Neural progenitor cell (in vitro differentiated cells): ENCODE results near the gene KRT33A. TPM values are rescaled to one million over a fixed set of nuclear protein-coding genes. Genes with fewer than 3 reads are reported as not detected.
A peak's percentile ranks its signal among the peaks of the same experiment; 100 is the strongest.

ENCODE experiments used
- DNase-seq: peaks from one replicate; pipeline ENCODE4 v3.0.0-alpha.2; 2016; ENCODE audit warnings: low spot score
- H2AFZ ChIP-seq: fragments of 200-600 bp; sonication (generic); replicated peaks from 2 replicates; pipeline ENCODE4 v1.6.1; 2016; ENCODE audit warnings: antibody characterized with exemption
- H3F3A ChIP-seq: fragments of 200-600 bp; sonication (generic); 2 replicates; pipeline ENCODE4 v1.6.1; 2016; ENCODE audit warnings: antibody characterized with exemption, low read depth
- H3K27ac ChIP-seq: fragments of 200-600 bp; sonication (generic); 2 replicates; pipeline ENCODE4 v1.5.1; 2016; ENCODE audit warnings: mild to moderate bottlenecking
- H3K27me3 ChIP-seq: fragments of 200-600 bp; sonication (generic); 2 replicates; pipeline ENCODE4 v1.6.1; 2016; ENCODE audit warnings: mild to moderate bottlenecking, moderate library complexity
- H3K36me3 ChIP-seq: fragments of 200-600 bp; sonication (generic); 2 replicates; pipeline ENCODE4 v1.5.1; 2016
- H3K4me1 ChIP-seq: fragments of 200-600 bp; sonication (generic); 2 replicates; pipeline ENCODE4 v1.6.1; 2016; ENCODE audit warnings: mixed run types
- H3K4me2 ChIP-seq: fragments of 200-600 bp; sonication (generic); 2 replicates; pipeline ENCODE4 v1.6.1; 2016
- H3K4me3 ChIP-seq: fragments of 200-600 bp; sonication (generic); 2 replicates; pipeline ENCODE4 v1.5.1; 2016
- H3K79me2 ChIP-seq: fragments of 200-600 bp; sonication (generic); 2 replicates; pipeline ENCODE4 v1.6.1; 2016; ENCODE audit warnings: low read depth
- H3K9ac ChIP-seq: fragments of 200-600 bp; sonication (generic); 2 replicates; pipeline ENCODE4 v1.6.1; 2016
- H3K9me3 ChIP-seq: fragments of 200-600 bp; sonication (generic); 2 replicates; pipeline ENCODE4 v1.5.1; 2016; ENCODE audit warnings: low read depth
- H4K20me1 ChIP-seq: fragments of 200-600 bp; sonication (generic); 2 replicates; pipeline ENCODE4 v1.6.1; 2016; ENCODE audit warnings: low read depth
- H3K27ac Mint-ChIP-seq: 3 replicates; pipeline ENCODE4 v1.8.0; 2021; ENCODE audit warnings: mixed read lengths
- H3K27me3 Mint-ChIP-seq: 2 replicates; pipeline ENCODE4 v1.8.0; 2022; ENCODE audit warnings: low read depth, mild to moderate bottlenecking, inconsistent platforms, moderate library complexity, mixed read lengths; ENCODE audit not compliant: insufficient read depth
- H3K36me3 Mint-ChIP-seq: 3 replicates; pipeline ENCODE4 v1.8.0; 2021; ENCODE audit warnings: mixed read lengths
- H3K4me1 Mint-ChIP-seq: 3 replicates; pipeline ENCODE4 v1.8.0; 2021; ENCODE audit warnings: mixed read lengths
- H3K4me3 Mint-ChIP-seq: 3 replicates; pipeline ENCODE4 v1.8.0; 2021; ENCODE audit warnings: mild to moderate bottlenecking, moderate library complexity, mixed read lengths
- H3K9me3 Mint-ChIP-seq: 3 replicates; pipeline ENCODE4 v1.8.0; 2020; ENCODE audit warnings: mixed read lengths
- EZH2 ChIP-seq: fragments of 200-600 bp; sonication (generic); IDR thresholded peaks from 2 replicates; pipeline ENCODE4 v1.6.1; 2017; ENCODE audit warnings: antibody characterized with exemption, mild to moderate bottlenecking, moderate library complexity
- EZH2phosphoT487 ChIP-seq: fragments of 200-600 bp; sonication (generic); IDR thresholded peaks from 2 replicates; pipeline ENCODE4 v1.6.1; 2017; ENCODE audit warnings: antibody characterized with exemption
- total RNA-seq: library from RNA; depleted of rRNA; stranded (reverse); fragments of >200 nt; gene quantifications from 2 replicates; pipeline ENCODE4 v1.2.3, GENCODE V29; 2015; ENCODE audit warnings: low replicate concordance
- TF ChIP-seq, protein P1 (sequence below): fragments of 200-600 bp; sonication (generic); IDR thresholded peaks from 2 replicates; pipeline ENCODE4 v1.5.1; 2017; ENCODE audit warnings: antibody characterized with exemption, mild to moderate bottlenecking

The KRT33A gene
- total RNA-seq, 1 donor from 2014 or later = not detected

DNA sequence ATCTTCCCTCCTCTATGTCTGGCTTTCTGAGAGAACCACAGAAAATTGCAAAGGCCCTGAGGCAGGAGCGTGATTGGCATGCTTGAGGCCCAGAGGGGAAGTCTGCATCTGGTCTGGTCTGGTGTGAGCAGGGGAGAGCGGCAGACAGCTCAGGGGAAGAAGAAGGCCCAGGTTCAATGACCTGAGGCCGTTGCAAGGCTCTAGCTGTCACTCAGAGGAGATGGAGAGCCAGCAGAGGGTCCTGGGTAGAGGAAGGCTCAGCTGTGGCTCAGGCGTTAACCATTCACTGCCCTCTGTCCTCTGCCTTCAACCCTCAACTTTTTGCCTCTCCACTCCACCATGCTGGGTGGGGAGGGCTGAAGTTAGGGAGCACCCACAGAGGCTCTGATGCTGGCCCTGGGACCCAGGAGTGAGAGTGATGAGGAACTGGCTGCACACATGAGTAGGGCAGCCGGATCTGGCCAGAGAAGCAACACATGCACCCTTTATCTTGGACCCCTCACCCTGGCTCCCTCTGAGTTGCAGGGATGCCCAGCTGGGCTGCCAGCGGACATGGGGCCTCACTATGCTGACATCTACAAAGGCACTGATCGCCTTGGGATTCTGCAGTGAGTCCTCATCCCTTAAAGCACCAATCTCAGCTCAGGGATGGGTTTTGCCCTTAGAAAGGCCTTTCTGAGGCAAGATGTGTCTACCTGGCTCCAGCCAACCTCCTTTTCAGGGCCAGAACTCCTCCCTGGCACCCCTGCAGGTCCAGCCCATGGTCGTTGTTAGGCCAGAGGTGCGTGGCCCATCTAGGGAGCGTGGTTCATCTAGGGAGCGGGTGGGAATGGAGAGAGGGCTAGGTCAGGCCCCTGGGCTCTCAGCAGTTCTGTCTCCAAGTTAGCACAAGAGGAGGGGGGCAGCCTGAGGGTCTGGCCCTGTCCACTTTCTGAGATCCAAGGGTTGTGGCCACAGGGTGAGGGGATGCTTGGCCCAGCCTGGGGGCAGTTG is 27.4 kb downstream of the KRT33A start:
- Histone ChIP-seq H3K36me3 (no peaks in the 10 kb centered on the region), H3K27me3 (no peaks in the 10 kb centered on the region), H3K4me2 (no peak overlapping the region), H3K4me3 (no peak overlapping the region), H2AFZ (no peak overlapping the region), H3K79me2 (no peaks in the 10 kb centered on the region), H3K9ac (no peak overlapping the region), H3K27ac (no peak overlapping the region), H3K4me1 (no peaks in the 10 kb centered on the region), H4K20me1 (no peaks in the 10 kb centered on the region), H3F3A (no peaks in the 10 kb centered on the region), H3K9me3 (peaks cover 10% of the 10 kb centered on the region)
- no peak for DNase-seq
- H3K27me3 Mint-ChIP-seq = peaks cover 3% of the 10 kb centered on the region
- H3K36me3 Mint-ChIP-seq = no peaks in the 10 kb centered on the region
- no peak for TF ChIP-seq EZH2
- TF ChIP-seq, protein P1, sequence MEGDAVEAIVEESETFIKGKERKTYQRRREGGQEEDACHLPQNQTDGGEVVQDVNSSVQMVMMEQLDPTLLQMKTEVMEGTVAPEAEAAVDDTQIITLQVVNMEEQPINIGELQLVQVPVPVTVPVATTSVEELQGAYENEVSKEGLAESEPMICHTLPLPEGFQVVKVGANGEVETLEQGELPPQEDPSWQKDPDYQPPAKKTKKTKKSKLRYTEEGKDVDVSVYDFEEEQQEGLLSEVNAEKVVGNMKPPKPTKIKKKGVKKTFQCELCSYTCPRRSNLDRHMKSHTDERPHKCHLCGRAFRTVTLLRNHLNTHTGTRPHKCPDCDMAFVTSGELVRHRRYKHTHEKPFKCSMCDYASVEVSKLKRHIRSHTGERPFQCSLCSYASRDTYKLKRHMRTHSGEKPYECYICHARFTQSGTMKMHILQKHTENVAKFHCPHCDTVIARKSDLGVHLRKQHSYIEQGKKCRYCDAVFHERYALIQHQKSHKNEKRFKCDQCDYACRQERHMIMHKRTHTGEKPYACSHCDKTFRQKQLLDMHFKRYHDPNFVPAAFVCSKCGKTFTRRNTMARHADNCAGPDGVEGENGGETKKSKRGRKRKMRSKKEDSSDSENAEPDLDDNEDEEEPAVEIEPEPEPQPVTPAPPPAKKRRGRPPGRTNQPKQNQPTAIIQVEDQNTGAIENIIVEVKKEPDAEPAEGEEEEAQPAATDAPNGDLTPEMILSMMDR = no peak
- no peak for TF ChIP-seq EZH2phosphoT487
- no peaks in the 10 kb centered on the region for H3K4me1 Mint-ChIP-seq
- peaks cover 4% of the 10 kb centered on the region for H3K9me3 Mint-ChIP-seq
- H3K27ac Mint-ChIP-seq = peak overlapping the region; percentile 59
- H3K4me3 Mint-ChIP-seq = no peak overlapping the region

DNA sequence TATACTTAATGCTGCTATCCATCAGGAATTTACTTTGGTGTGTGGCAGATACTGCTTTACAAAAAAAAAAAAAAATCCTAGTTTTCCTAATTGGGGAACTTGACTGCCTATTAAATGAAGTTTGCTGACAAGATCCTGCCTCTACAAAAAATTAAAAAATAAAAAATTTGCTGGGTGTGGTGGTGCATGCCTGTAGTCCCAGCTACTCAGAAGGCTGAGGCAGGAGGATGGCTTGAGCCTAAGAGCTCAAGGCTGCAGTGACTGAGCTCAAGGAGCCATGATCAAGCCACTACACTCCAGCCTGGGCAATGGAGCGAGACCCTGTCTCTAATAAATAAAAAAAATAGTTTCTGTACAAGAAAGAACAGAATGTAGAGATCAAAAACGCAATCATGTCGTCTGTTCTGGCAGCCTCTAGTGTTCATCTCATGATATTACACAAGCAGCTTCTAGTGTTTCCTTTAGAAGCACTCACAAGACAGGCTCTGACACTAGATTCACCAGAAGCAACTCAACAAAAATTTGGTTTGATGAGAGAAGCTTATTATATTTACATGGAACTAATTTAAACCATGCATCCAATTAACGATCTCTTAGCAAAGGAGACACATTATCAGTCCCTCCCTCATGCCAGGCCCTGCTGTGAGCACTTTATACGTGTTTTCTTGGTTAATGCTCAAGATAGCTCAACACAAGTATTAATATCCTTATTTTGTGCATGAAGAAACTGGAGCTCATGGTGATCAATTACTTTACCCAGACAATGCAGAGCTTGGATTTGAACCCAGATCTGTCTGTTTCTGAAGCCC is 28.3 kb downstream of the KRT33A start:
- no peak overlapping the region for H3K9ac ChIP-seq
- peaks cover 4% of the 10 kb centered on the region for H3K9me3 Mint-ChIP-seq
- no peaks in the 10 kb centered on the region for H3K4me1 ChIP-seq
- no peak overlapping the region for H3K27ac Mint-ChIP-seq
- H3K4me3 ChIP-seq = no peak overlapping the region
- H3K4me1 Mint-ChIP-seq = no peaks in the 10 kb centered on the region
- H4K20me1 ChIP-seq = no peaks in the 10 kb centered on the region
- TF ChIP-seq EZH2 = no peak
- TF ChIP-seq, protein P1 = peak; percentile 70
- no peaks in the 10 kb centered on the region for H3K79me2 ChIP-seq
- H3K36me3 ChIP-seq = no peaks in the 10 kb centered on the region
- peaks cover 3% of the 10 kb centered on the region for H3K27me3 Mint-ChIP-seq
- H3K9me3 ChIP-seq = peaks cover 10% of the 10 kb centered on the region
- no peak overlapping the region for H3K4me3 Mint-ChIP-seq
- no peaks in the 10 kb centered on the region for H3F3A ChIP-seq
- H3K36me3 Mint-ChIP-seq = no peaks in the 10 kb centered on the region
- H2AFZ ChIP-seq = peak overlapping the region; percentile 45
- H3K27me3 ChIP-seq = no peaks in the 10 kb centered on the region
- H3K4me2 ChIP-seq = no peak overlapping the region
- no peak overlapping the region for H3K27ac ChIP-seq
- DNase-seq = peak; percentile 44

DNA sequence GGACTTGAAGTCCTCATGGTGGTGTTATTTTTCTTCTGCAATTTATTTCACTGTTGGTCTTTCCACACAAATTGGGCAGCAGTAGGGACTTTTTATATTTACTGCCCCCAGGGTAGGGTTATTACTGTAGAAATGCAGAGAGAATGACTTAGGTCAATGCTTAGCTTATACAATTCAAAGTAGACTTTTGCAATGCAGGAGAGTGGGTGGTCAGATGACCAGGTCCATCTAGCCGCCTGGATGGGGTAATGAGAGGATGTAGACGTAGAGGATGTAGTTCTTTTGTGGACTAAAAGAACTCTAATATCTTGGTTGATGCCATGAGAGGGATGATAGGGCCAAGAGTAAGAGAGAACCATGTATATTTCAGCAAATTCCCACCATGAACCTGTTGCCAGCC is 32.4 kb downstream of the KRT33A start:
- no peak overlapping the region for H3K4me3 Mint-ChIP-seq
- Histone ChIP-seq H3K4me1 (no peaks in the 10 kb centered on the region), H4K20me1 (no peaks in the 10 kb centered on the region), H3K27ac (no peak overlapping the region), H3K4me3 (no peak overlapping the region), H3K79me2 (no peaks in the 10 kb centered on the region), H3K36me3 (no peaks in the 10 kb centered on the region), H3K9me3 (peaks cover 10% of the 10 kb centered on the region), H2AFZ (no peak overlapping the region), H3K27me3 (no peaks in the 10 kb centered on the region), H3F3A (no peaks in the 10 kb centered on the region), H3K4me2 (no peak overlapping the region), H3K9ac (no peak overlapping the region)
- H3K36me3 Mint-ChIP-seq = no peaks in the 10 kb centered on the region
- H3K27ac Mint-ChIP-seq = no peak overlapping the region
- TF ChIP-seq EZH2 (no peak), EZH2phosphoT487 (no peak)
- TF ChIP-seq, protein P1 = no peak
- no peak for DNase-seq
- no peaks in the 10 kb centered on the region for H3K27me3 Mint-ChIP-seq
- peaks cover 4% of the 10 kb centered on the region for H3K9me3 Mint-ChIP-seq
- H3K4me1 Mint-ChIP-seq = no peaks in the 10 kb centered on the region
